GM10847 (cell line): Measurements from ENCODE around the gene HNRNPLL.

Experiments
- POLR2A ChIP-seq: IDR thresholded peaks from 2 replicates; pipeline ENCODE4 v1.6.1; 2011; ENCODE audit not compliant: insufficient read length; ENCODE audit errors: extremely low read depth

Gene HNRNPLL

GRCh38 chr2:38533757-38534545, 68.8 kb downstream of the HNRNPLL start:
- TF ChIP-seq POLR2A, result no peak

GRCh38 chr2:38533180-38533579, 69.5 kb downstream of the HNRNPLL start:
- no peak for TF ChIP-seq POLR2A

- TF ChIP-seq POLR2A, result no peak
Measured at GRCh38 chr2:38532366-38532765, 70.4 kb downstream of the HNRNPLL start.

- no peak for TF ChIP-seq POLR2A
Measured at GRCh38 chr2:38529208-38529607, 73.5 kb downstream of the HNRNPLL start.

GRCh38 chr2:38528534-38528933, 74.2 kb downstream of the HNRNPLL start:
- no peak for TF ChIP-seq POLR2A

GRCh38 chr2:38528008-38528442, 74.7 kb downstream of the HNRNPLL start:
- TF ChIP-seq POLR2A, result no peak

- no peak for TF ChIP-seq POLR2A
Measured at GRCh38 chr2:38527338-38528007, 75.3 kb downstream of the HNRNPLL start.

- TF ChIP-seq POLR2A, result no peak
Measured at GRCh38 chr2:38526195-38526594, 76.5 kb downstream of the HNRNPLL start.

GRCh38 chr2:38524580-38524979, 78.1 kb downstream of the HNRNPLL start:
- TF ChIP-seq POLR2A, result no peak

GRCh38 chr2:38523728-38524437, 78.8 kb downstream of the HNRNPLL start:
- no peak for TF ChIP-seq POLR2A

GRCh38 chr2:38522754-38523349, 79.9 kb downstream of the HNRNPLL start:
- TF ChIP-seq POLR2A, result no peak

GRCh38 chr2:38521835-38522234, 80.9 kb downstream of the HNRNPLL start:
- TF ChIP-seq POLR2A, result no peak

GRCh38 chr2:38517284-38517683, 85.4 kb downstream of the HNRNPLL start:
- no peak for TF ChIP-seq POLR2A

- TF ChIP-seq POLR2A, result no peak
Measured at GRCh38 chr2:38516526-38516925, 86.2 kb downstream of the HNRNPLL start.

GRCh38 chr2:38516122-38516521, 86.6 kb downstream of the HNRNPLL start:
- no peak for TF ChIP-seq POLR2A
